Activated naive CD8-positive, alpha-beta T cell treated with anti-CD3 and anti-CD28 coated beads for 36 hours (primary cell): ENCODE data around the gene FUZ. TPM values are rescaled to one million over a fixed set of nuclear protein-coding genes. Genes with fewer than 3 reads are reported as not detected.
A peak's percentile ranks its signal among the peaks of the same experiment; 100 is the strongest.

Source experiments
- DNase-seq: peaks from one replicate; pipeline ENCODE4 v3.0.0; 2021
- H3K27ac Mint-ChIP-seq: one replicate; pipeline ENCODE4 v1.8.0; 2022; ENCODE audit warnings: mild to moderate bottlenecking, moderate library complexity, mixed read lengths
- H3K27me3 Mint-ChIP-seq: one replicate; pipeline ENCODE4 v1.8.0; 2022; ENCODE audit warnings: mild to moderate bottlenecking, mixed read lengths
- H3K36me3 Mint-ChIP-seq: one replicate; pipeline ENCODE4 v1.8.0; 2021; ENCODE audit warnings: mild to moderate bottlenecking, mixed read lengths
- H3K4me1 Mint-ChIP-seq: one replicate; pipeline ENCODE4 v1.8.0; 2021; ENCODE audit warnings: mixed read lengths
- H3K4me3 Mint-ChIP-seq: one replicate; pipeline ENCODE4 v1.8.0; 2022; ENCODE audit warnings: mild to moderate bottlenecking, moderate library complexity, mixed read lengths
- H3K9me3 Mint-ChIP-seq: one replicate; pipeline ENCODE4 v1.8.0; 2022; ENCODE audit warnings: mixed read lengths
- total RNA-seq, 2 experiments: library from RNA; stranded (reverse); gene quantifications; one replicate each; pipeline ENCODE4 v1.2.3, GENCODE V29; 2021

The FUZ gene
- total RNA-seq, 2 experiments from 2014 or later: 28.7 to 30.9 TPM

GRCh38 chr19:49793561-49793840, 19.6 kb downstream of the FUZ start:
- no peaks in the 10 kb centered on the region for H3K4me1 Mint-ChIP-seq
- peak; percentile 22 for DNase-seq
- H3K27ac Mint-ChIP-seq: peak overlapping the region; percentile 77
- H3K27me3 Mint-ChIP-seq: no peaks in the 10 kb centered on the region
- peaks cover 10% of the 10 kb centered on the region for H3K36me3 Mint-ChIP-seq
- no peak overlapping the region for H3K4me3 Mint-ChIP-seq
- H3K9me3 Mint-ChIP-seq: no peaks in the 10 kb centered on the region

- peak overlapping the region; percentile 77 for H3K27ac Mint-ChIP-seq
Observed at GRCh38 chr19:49792829-49793560, 20.1 kb downstream of the FUZ start.

GRCh38 chr19:49791776-49792445, 21.2 kb downstream of the FUZ start:
- Mint-ChIP-seq H3K4me3 (no peak overlapping the region), H3K27ac (no peak overlapping the region), H3K36me3 (peaks cover 13% of the 10 kb centered on the region), H3K9me3 (no peaks in the 10 kb centered on the region), H3K4me1 (peaks cover 4% of the 10 kb centered on the region), H3K27me3 (no peaks in the 10 kb centered on the region)
- no peak for DNase-seq

More at GRCh38 chr19:49792829-49793560, 20.1 kb downstream of the FUZ start:
- Mint-ChIP-seq H3K9me3 (no peaks in the 10 kb centered on the region), H3K27me3 (no peaks in the 10 kb centered on the region), H3K4me1 (peaks cover 4% of the 10 kb centered on the region), H3K4me3 (no peak overlapping the region), H3K36me3 (peaks cover 12% of the 10 kb centered on the region)
- no peak for DNase-seq

- H3K36me3 Mint-ChIP-seq: peaks cover 20% of the 10 kb centered on the region
- H3K27me3 Mint-ChIP-seq: no peaks in the 10 kb centered on the region
- H3K27ac Mint-ChIP-seq: no peak overlapping the region
- DNase-seq: no peak
- no peak overlapping the region for H3K4me3 Mint-ChIP-seq
- H3K4me1 Mint-ChIP-seq: peaks cover 8% of the 10 kb centered on the region
- no peaks in the 10 kb centered on the region for H3K9me3 Mint-ChIP-seq
Observed at GRCh38 chr19:49790866-49791265, 22.2 kb downstream of the FUZ start.

GRCh38 chr19:49788857-49789256, 24.2 kb downstream of the FUZ start:
- Mint-ChIP-seq H3K4me3 (no peak overlapping the region), H3K36me3 (peaks cover 25% of the 10 kb centered on the region), H3K4me1 (peaks cover 8% of the 10 kb centered on the region), H3K27me3 (no peaks in the 10 kb centered on the region), H3K27ac (no peak overlapping the region), H3K9me3 (no peaks in the 10 kb centered on the region)
- DNase-seq: no peak

GRCh38 chr19:49787746-49788145, 25.3 kb downstream of the FUZ start:
- Mint-ChIP-seq H3K27ac (no peak overlapping the region), H3K27me3 (no peaks in the 10 kb centered on the region), H3K36me3 (peaks cover 26% of the 10 kb centered on the region), H3K4me3 (no peak overlapping the region), H3K9me3 (no peaks in the 10 kb centered on the region), H3K4me1 (peaks cover 8% of the 10 kb centered on the region)
- no peak for DNase-seq

GRCh38 chr19:49786376-49786820, 26.7 kb downstream of the FUZ start:
- H3K27me3 Mint-ChIP-seq: no peaks in the 10 kb centered on the region
- peaks cover 24% of the 10 kb centered on the region for H3K36me3 Mint-ChIP-seq
- H3K4me3 Mint-ChIP-seq: no peak overlapping the region
- peaks cover 8% of the 10 kb centered on the region for H3K4me1 Mint-ChIP-seq
- H3K27ac Mint-ChIP-seq: peak overlapping the region; percentile 69
- no peak for DNase-seq
- no peaks in the 10 kb centered on the region for H3K9me3 Mint-ChIP-seq

- no peak for DNase-seq
- H3K27me3 Mint-ChIP-seq: no peaks in the 10 kb centered on the region
- H3K36me3 Mint-ChIP-seq: peaks cover 21% of the 10 kb centered on the region
- no peak overlapping the region for H3K4me3 Mint-ChIP-seq
- peaks cover 5% of the 10 kb centered on the region for H3K4me1 Mint-ChIP-seq
- no peaks in the 10 kb centered on the region for H3K9me3 Mint-ChIP-seq
- no peak overlapping the region for H3K27ac Mint-ChIP-seq
Observed at GRCh38 chr19:49782515-49782914, 30.6 kb downstream of the FUZ start.

- Mint-ChIP-seq H3K27ac (no peak overlapping the region), H3K4me3 (no peak overlapping the region), H3K36me3 (peaks cover 15% of the 10 kb centered on the region), H3K9me3 (no peaks in the 10 kb centered on the region), H3K27me3 (no peaks in the 10 kb centered on the region), H3K4me1 (peaks cover 2% of the 10 kb centered on the region)
- DNase-seq: no peak
Observed at GRCh38 chr19:49781394-49781793, 31.7 kb downstream of the FUZ start.

- peaks cover 13% of the 10 kb centered on the region for H3K36me3 Mint-ChIP-seq
- H3K9me3 Mint-ChIP-seq: no peaks in the 10 kb centered on the region
- H3K4me3 Mint-ChIP-seq: no peak overlapping the region
- H3K27ac Mint-ChIP-seq: no peak overlapping the region
- H3K4me1 Mint-ChIP-seq: peaks cover 3% of the 10 kb centered on the region
- H3K27me3 Mint-ChIP-seq: no peaks in the 10 kb centered on the region
- no peak for DNase-seq
Observed at GRCh38 chr19:49780861-49781260, 32.2 kb downstream of the FUZ start.

GRCh38 chr19:49779731-49780555, 33.1 kb downstream of the FUZ start:
- Mint-ChIP-seq H3K36me3 (peaks cover 10% of the 10 kb centered on the region), H3K4me1 (peaks cover 3% of the 10 kb centered on the region), H3K27me3 (no peaks in the 10 kb centered on the region), H3K9me3 (no peaks in the 10 kb centered on the region), H3K27ac (no peak overlapping the region), H3K4me3 (no peak overlapping the region)
- no peak for DNase-seq

- no peak for DNase-seq
- Mint-ChIP-seq H3K36me3 (peaks cover 5% of the 10 kb centered on the region), H3K4me1 (peaks cover 12% of the 10 kb centered on the region), H3K27ac (peak overlapping the region; percentile 62), H3K9me3 (no peaks in the 10 kb centered on the region), H3K27me3 (no peaks in the 10 kb centered on the region), H3K4me3 (no peak overlapping the region)
Observed at GRCh38 chr19:49776371-49776764, 36.7 kb downstream of the FUZ start.

GRCh38 chr19:49775742-49776370, 37.2 kb downstream of the FUZ start:
- Mint-ChIP-seq H3K4me3 (no peak overlapping the region), H3K27ac (peak overlapping the region; percentile 66), H3K36me3 (peaks cover 5% of the 10 kb centered on the region), H3K27me3 (no peaks in the 10 kb centered on the region), H3K4me1 (peaks cover 12% of the 10 kb centered on the region), H3K9me3 (no peaks in the 10 kb centered on the region)
- no peak for DNase-seq

GRCh38 chr19:49774969-49775368, 38.1 kb downstream of the FUZ start:
- H3K27me3 Mint-ChIP-seq: no peaks in the 10 kb centered on the region
- peaks cover 5% of the 10 kb centered on the region for H3K36me3 Mint-ChIP-seq
- H3K4me3 Mint-ChIP-seq: no peak overlapping the region
- no peak for DNase-seq
- H3K4me1 Mint-ChIP-seq: peaks cover 12% of the 10 kb centered on the region
- H3K27ac Mint-ChIP-seq: no peak overlapping the region
- H3K9me3 Mint-ChIP-seq: no peaks in the 10 kb centered on the region
